Hypothalamus (tissue), 51 donors: ENCODE data around the gene XRCC6.
A peak's percentile ranks its signal among the peaks of the same experiment; 100 is the strongest.
"Not testable (repeated sequence)": the region's sequence is repeated elsewhere in the genome, so short reads cannot be mapped to it uniquely, and the experiment has no call there.

Experiments used
- DNase-seq, 51 donors: peaks; one replicate each; lab custom pipeline; 2025; lab: John Stamatoyannopoulos, UW

XRCC6 gene

DNA sequence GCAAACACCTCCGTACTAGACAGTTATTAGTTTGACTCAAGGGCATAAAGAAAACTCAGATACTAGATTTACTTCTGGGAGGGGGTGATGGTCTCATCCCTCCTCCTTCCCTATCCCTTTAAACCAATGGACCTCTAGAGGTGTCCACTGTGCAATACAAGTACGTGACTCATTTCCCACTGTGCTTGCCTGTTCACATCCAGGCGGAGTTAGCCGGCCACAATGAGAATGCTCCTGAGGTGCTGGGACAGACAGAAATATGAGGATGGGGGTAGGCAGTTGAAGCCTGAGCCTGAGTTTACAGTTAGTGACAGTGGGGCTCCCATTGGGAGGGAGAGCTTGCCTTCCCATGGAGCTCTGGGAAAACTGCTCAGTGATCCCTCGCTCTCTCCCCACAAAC, 23.0 kb upstream of the XRCC6 start:
- no peak for DNase-seq

DNA sequence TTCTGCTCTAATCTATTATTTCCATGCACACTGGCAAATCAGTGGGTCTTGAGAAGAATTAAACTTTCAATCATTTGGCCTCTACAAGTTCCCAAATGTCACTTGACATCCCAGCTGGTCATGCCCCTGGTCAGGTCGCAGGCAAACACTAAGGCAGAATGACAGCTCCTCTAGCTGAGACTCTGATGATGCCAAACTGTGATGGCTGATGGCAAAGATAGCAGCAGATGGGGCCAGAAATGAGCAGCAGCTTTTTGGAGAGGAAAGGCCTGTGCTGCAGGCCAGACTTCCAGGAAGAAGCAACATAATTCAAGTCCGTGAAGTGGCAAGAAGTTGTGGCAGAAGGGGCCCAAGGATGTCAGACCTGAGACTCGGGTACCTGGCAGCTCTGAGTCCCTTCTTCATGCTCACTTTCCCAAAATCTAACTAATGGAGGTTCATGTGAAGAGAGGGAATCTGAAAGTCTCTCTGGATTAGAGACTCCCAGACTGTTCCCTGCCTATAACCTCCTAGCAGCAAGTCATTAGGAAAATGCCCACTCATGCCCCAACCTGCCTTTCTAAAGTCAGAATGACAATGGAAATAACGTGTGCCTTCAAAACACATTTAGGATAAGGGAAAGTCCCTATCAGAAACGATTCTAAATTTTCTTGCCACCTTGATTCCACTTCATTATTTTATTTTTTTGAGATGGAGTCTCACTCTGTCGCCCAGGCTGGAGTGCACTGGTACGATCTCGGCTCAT, 22.0 kb upstream of the XRCC6 start:
- no peak for DNase-seq

- DNase-seq = no peak
Measured at GRCh38 chr22:41600976-41601375, 20.1 kb upstream of the XRCC6 start.

DNA sequence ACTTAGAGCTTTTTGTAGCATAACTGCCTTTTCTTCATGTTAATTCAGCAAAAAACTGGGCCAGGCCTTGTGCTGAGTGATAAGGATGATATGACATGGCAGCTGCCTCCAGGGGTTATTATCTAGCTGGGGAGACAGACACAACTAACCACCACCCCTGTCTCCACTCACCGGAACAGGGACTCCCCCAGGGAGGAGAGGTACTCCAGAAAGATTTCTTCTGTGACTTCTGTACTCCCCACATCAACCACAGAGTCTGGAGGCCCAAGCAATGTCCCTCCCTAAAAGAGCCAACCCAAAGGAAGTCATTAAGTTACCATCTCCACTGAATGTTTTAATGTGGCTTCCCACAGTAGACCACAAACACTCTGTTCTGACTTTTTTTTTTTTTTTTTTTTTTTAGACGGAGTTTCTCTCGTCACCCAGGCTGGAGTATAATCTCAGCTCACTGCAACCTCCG, 17.2 kb upstream of the XRCC6 start:
- no peak for DNase-seq

DNA sequence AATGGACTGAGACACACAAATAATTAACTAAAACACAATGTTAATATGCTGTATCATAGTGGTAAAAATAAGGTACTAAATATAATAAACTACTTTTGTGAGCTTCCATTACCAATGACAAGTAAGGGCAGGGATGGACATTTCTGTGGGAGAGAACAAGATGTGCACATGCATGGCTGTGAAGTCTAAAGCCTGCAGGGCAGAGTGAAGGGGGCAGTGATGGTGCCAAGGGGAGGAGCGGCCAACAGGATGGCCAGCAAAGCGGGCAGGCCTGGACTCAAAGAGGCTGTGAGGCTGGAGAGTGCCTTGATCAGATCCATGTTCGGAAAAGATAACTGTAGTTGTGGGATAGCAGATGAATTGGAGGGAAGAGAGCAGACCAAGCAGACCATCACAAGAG, 12.7 kb upstream of the XRCC6 start:
- no peak for DNase-seq

DNA sequence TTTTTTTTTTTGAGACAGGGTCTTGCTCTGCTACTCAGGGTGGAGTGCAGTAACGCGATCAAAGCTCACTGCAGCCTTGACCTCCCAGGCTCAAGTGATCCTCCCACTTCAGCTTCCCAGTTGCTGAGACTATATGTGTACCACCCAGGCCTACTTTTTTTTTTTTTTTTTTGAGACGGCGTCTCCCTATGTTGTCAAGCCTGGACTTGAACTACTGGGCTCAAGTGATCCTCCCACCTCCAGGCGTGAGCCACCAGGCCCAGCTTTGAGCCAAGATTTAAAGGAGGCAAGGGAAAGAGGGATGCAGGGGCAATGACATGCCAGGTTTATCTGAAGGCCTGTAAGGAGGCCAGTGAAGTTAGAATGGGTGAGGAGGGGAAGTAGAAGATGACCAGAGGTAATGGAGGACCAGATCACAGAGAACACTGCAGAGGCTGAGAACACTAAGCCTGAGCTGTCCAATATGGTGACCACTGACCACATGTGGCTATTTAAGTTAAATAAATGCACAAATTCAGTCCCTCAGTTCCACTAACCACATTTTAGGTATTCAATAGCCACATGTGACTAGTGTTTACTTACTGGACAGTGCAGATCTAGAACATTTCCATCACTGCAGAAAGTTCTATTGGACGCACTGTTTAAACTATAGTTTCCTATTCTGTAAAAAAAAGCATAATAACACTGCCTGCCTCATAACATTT, 8.3 kb upstream of the XRCC6 start:
- DNase-seq = no peak

- no peak for DNase-seq
Measured at GRCh38 chr22:41613456-41613855, 7.6 kb upstream of the XRCC6 start.

GRCh38 chr22:41619979-41620588, 1.0 kb upstream of the XRCC6 start:
- DNase-seq = peak in 25 of 51 donors; percentile 5 to 67 (median 26)

DNA sequence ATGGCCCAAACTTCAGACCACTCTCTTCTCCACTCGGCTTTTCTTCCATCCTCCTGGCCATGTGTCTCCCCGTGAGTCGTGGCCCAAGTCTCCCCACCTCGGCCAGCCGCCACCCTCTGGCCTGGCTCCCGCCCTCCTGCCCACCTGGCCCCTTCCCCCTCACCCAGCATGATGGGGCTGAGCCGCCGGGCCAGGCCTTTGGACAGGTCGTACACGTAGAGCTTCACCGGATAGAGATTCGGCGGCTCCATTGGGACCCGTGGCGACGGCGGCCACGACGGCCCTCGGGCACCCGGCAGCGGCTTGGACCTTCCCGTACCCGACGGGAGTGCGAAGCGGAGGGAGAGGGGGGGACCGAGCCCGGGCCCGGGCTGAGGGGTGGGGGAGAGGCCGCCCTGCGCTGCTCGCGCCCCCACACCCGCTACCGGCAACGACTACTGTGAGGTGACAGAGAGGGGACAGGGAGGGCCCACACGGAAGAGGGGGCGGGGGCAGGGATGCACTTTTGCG, 451 bp upstream of the XRCC6 start, which contains the start of gene DESI1:
Gene DESI1 (minus strand): TSS at position 455 of the 510 bp plus-strand sequence. CDS start 204 bp downstream, at position 251.
- DNase-seq = peak in 12 of 51 donors; percentile 36 to 68 (median 56)

- no peak for DNase-seq
Measured at GRCh38 chr22:41621911-41622179, 750 bp downstream of the XRCC6 start.

DNA sequence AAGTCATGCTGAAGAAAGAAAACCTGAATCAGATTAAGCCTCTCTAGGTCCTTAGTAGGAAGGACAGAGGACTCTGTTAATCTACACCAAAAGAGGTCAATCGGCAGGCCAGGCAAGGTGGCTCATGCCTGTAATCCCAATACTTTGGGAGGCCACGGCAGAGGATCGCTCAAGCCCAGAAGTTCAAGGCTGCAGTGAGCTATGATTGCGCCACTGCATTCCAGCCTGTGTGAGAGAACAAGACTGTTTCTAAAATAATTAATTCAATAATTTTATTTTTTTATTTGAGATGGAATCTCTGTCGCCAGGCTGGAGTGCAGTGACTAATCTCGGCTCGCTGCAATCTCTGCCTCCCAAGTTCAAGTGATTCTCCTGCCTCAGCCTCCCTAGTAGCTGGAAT, 4.5 kb downstream of the XRCC6 start:
- no peak for DNase-seq

DNA sequence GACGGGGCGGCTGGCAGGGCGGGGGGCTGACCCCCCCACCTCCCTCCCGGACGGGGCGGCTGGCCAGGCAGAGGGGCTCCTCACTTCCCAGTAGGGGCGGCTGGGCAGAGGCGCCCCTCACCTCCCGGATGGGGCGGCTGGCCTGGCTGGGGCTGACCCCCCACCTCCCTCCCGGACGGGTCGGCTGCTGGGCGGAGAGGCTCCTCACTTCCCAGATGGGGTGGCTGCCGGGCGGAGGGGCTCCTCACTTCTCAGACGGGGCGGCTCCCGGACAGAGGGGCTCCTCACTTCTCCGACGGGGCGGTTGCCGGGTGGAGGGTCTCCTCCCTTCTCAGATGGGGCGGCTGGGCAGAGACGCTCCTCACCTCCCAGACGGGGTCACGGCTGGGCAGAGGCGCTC, 10.0 kb downstream of the XRCC6 start:
- not testable (repeated sequence) for DNase-seq

DNA sequence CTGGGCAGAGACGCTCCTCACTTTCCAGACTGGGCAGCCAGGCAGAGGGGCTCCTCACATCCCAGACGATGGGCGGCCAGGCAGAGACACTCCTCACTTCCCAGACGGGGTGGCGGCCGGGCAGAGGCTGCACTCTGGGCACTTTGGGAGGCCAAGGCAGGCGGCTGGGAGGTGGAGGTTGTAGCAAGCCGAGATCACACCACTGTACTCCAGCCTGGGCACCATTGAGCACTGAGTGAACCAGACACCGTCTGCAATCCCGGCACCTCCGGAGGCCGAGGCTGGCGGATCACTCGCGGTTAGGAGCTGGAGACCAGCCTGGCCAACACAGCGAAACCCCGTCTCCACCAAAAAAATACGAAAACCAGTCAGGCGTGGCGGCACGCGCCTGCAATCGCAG, 10.5 kb downstream of the XRCC6 start:
- not testable (repeated sequence) for DNase-seq

GRCh38 chr22:41634610-41635009, 13.5 kb downstream of the XRCC6 start:
- DNase-seq = not testable (repeated sequence)

DNA sequence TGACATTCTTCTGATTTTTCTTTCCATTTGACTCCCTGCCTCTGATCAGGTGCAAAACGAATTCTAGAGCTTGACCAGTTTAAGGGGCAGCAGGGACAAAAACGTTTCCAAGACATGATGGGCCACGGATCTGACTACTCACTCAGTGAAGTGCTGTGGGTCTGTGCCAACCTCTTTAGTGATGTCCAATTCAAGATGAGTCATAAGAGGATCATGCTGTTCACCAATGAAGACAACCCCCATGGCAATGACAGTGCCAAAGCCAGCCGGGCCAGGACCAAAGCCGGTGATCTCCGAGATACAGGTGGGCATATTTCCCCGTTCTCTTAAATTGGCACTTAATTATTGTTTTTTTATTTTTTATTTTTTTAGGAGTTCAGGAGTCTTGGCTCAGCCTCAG, 15.4 kb downstream of the XRCC6 start:
- peak in 7 of 51 donors; percentile 7 to 63 (median 13) for DNase-seq

- not testable (repeated sequence) for DNase-seq
Measured at GRCh38 chr22:41637623-41638022, 16.5 kb downstream of the XRCC6 start.

- DNase-seq = no peak
Measured at GRCh38 chr22:41638124-41638523, 17.0 kb downstream of the XRCC6 start.

- DNase-seq = no peak
Measured at GRCh38 chr22:41638748-41639147, 17.7 kb downstream of the XRCC6 start.

DNA sequence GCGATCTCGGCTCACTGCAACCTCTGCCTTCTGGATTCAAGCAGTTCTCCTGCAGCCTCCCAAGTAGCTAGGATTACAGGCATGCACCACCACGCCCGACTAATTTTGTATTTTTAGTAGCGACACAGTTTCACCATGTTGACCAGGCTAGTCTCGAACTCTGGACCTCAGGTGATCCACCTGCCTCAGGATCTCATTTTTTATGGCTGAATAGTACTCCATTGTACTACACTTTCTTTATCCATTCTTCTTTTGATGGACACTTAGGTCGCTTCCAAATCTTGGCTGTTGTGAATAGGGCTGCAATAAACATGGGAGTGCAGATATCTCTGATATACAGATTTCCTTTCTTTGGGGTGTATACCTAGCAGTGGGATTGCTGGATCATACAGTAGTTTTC, 20.8 kb downstream of the XRCC6 start:
- DNase-seq = no peak

DNA sequence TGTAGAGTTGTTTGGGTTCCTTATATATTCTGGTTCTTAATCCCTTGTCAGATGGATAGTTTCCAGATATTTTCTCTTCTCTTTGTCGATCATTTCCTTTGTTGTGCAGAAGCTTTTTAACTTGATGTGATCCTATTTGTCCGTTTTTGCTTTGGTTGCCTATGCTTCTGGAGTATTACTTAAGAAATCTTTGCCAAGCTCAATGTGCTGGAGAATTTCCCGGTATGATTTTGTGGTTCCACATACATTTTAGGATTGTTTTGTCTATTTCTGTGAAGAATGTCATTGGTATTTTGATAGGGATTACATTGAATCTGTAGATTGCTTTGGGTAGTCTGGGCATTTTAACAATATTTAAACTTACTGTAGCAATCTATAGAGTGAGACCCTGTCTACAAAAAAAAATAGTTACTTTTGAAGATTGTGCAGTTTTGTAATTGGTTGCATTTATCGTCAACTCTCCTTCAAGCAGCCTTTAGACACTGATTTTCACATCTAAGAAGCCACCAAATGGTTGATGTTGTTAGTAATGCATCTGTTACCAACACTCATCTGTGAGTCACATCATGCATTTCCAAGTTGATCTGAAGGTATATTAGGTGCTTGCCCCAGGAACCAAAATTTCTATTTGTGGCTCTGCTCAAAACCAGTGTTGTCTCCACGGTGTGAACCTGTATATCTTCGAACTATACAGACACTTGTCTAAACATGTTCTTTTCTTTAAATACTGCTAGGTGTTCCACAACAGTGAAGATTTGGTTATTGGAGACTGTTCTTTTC, 21.4 kb downstream of the XRCC6 start:
- no peak for DNase-seq

DNA sequence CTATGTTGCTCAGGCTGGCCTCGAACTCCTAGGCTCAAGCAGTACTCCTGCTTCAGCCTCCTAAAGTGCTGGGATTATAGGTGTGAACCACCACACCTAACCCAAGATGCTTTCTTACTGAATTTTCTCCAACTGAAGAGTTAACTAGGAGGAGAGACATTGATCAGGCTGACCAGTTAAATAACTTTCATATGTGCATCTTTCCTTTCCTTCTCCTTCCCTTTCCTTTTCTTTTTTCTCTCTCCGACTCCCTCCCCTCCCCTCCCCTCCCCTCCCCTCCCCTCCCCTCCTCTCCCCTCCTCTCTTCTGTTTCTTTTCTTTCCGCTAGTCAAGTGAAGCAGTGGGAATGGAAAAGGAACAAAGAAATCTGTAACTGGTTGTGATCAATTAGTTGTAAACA, 26.7 kb downstream of the XRCC6 start:
- no peak for DNase-seq
